Loucy (cell line): Measurements from ENCODE around the gene BCAS3.

Experiments used
- CTCF ChIP-seq: fragments of 200-600 bp; sonication (generic); conservative IDR thresholded peaks from 2 replicates; pipeline ENCODE4 v1.5.1; 2014; ENCODE audit warnings: mild to moderate bottlenecking, antibody characterized with exemption, low read length
- EZH2phosphoT487 ChIP-seq: fragments of 200-600 bp; IDR thresholded peaks from 2 replicates; pipeline ENCODE4 v1.6.1; 2018; ENCODE audit warnings: antibody characterized with exemption, mild to moderate bottlenecking, moderate library complexity, borderline replicate concordance

- TF ChIP-seq CTCF, result no peak
- TF ChIP-seq EZH2phosphoT487, result no peak
These were observed 249.0 kb downstream of the BCAS3 start for GRCh38 chr17:60926466-60927183.
